ENCODE data around the gene CREM.

- TF ChIP-seq CTCF (IDR thresholded peaks at IDR 0.05; ENCODE audit: poor library complexity) = no peak
- no peak for TF ChIP-seq EZH2phosphoT487 (IDR thresholded peaks at IDR 0.05; ENCODE audit: low read depth, severe bottlenecking, unreplicated experiment)
- no peak for TF ChIP-seq EZH2 (IDR thresholded peaks at IDR 0.05; ENCODE audit: borderline replicate concordance)
Measured at GRCh38 chr10:35136263-35136815, 9.7 kb downstream of the CREM start.

Measured in hepatocyte (in vitro differentiated cells).